Measurements from ENCODE around the gene ARHGAP23. TPM values are rescaled to one million over a fixed set of nuclear protein-coding genes. Genes with fewer than 3 reads are reported as not detected.

ARHGAP23 gene
- total RNA-seq, 4 donors from 2014 or later: 2.6 to 119 (median 15.2) TPM

DNA sequence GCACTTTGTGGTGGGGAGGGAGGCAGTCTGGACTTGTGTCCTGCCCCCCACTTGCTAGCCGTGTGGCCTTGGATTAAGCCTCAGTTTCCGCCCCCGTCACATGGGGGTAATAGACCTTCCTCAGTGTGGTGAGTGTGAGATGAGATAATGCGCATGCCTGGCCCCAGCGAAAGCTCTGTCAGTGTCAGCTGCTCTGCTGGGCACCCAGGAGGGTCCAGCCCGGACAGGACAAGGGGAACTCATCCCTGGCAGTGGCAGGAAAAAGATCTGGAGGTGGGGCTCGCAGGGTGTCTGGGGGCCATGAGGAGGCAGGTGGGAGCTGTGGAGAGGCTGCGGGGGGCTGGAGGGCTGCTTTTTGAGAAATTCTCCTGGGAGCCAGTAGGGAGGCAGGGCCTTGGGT lies 114.0 kb downstream of the ARHGAP23 start:
- Histone ChIP-seq H3K4me3 (no peak overlapping the region), H3K27ac (no peak overlapping the region), H3K4me1 (no peaks in the 10 kb centered on the region), H3K36me3 (no peaks in the 10 kb centered on the region), H3K9me3 (no peaks in the 10 kb centered on the region), H3K27me3 (no peaks in the 10 kb centered on the region)
- no peak for DNase-seq
- no peak for TF ChIP-seq POLR2A (IDR thresholded peaks at IDR 0.05)
- TF ChIP-seq, protein P1, sequence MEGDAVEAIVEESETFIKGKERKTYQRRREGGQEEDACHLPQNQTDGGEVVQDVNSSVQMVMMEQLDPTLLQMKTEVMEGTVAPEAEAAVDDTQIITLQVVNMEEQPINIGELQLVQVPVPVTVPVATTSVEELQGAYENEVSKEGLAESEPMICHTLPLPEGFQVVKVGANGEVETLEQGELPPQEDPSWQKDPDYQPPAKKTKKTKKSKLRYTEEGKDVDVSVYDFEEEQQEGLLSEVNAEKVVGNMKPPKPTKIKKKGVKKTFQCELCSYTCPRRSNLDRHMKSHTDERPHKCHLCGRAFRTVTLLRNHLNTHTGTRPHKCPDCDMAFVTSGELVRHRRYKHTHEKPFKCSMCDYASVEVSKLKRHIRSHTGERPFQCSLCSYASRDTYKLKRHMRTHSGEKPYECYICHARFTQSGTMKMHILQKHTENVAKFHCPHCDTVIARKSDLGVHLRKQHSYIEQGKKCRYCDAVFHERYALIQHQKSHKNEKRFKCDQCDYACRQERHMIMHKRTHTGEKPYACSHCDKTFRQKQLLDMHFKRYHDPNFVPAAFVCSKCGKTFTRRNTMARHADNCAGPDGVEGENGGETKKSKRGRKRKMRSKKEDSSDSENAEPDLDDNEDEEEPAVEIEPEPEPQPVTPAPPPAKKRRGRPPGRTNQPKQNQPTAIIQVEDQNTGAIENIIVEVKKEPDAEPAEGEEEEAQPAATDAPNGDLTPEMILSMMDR (IDR thresholded peaks at IDR 0.05): no peak
- intact Hi-C loops (cut with DNase I; ENCODE audit: low total_unique reads): no loop called here

DNA sequence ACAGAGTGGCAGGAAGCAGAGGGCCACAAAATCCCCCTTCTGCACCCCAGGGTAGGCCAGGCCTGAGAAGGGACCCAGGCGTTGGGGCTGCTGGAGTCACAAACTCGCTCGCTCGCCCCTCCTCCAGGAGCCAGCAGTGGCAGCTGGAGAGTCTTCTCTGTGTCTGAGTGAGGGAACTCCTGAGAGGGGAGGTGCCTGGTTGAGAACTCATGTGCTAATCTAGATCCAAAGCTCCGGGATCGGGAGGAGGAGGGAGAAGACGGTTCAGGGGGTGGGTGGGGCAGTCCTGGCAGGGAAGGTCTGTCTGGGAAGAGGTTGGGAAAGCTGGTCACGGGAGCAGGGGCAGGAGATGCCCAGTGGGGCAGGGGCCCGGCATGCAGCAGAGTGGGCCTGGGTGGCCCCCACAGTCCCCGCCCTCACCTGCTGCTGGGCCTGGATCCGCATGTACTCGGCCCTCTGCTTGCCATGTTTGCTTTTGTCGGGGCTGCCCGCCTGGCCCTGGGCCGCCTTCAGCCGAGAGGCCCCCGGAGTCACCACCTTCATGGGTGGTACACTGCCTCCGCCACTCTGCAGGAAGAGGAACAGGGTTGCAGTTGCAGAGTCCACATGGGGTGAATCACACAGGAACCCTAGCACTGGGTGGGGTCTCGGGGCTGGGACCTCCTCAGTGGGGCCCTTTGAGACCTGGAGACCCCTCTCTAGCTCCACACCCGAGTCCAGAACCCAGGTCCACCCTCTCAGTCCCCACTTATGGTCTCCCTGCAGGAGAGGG lies 115.3 kb downstream of the ARHGAP23 start:
- Histone ChIP-seq H3K9me3 (no peaks in the 10 kb centered on the region), H3K27ac (no peak overlapping the region), H3K27me3 (no peaks in the 10 kb centered on the region), H3K4me1 (no peaks in the 10 kb centered on the region), H3K36me3 (no peaks in the 10 kb centered on the region), H3K4me3 (no peak overlapping the region)
- intact Hi-C loops (cut with DNase I; ENCODE audit: low total_unique reads): no loop called here
- DNase-seq: no peak
- TF ChIP-seq, protein P1 (IDR thresholded peaks at IDR 0.05): no peak
- no peak for TF ChIP-seq POLR2A (IDR thresholded peaks at IDR 0.05)

DNA sequence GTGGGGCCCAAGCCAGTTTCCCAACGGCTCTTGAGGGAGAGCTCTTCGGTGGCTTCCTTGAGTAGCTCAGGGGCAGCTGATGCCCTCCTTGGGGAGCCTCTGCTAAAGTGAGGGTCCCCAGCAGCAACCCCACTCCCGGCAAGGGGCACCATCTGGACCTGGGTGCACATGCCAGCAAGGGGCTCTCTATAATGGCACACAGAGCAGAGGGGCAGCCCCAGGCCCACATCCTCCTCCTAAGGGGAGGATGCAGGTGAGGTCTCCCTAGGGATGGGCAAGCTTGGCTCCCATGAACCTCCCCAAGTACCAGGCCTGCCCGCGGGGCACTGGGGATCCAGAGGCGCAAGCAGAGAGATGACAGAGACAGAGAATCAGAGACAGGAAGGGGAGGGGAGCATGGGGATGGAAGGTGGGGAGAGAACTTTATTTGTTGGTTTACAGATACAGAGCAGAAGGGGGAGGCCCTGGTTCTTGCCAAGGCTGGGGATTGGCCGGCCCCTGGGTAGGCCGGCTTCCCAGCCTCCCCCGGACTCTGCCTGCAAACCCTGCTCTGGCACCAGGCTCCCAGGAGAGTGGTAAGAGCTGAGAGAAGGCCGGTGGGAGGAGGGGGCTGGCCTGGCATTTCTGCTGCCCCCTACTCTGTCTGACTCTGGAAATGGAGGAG lies 116.0 kb downstream of the ARHGAP23 start:
- no peaks in the 10 kb centered on the region for H3K4me1 ChIP-seq
- DNase-seq: no peak
- no peak for TF ChIP-seq POLR2A (IDR thresholded peaks at IDR 0.05)
- H3K9me3 ChIP-seq: no peaks in the 10 kb centered on the region
- intact Hi-C loops (cut with DNase I; ENCODE audit: low total_unique reads): no loop called here
- no peak overlapping the region for H3K27ac ChIP-seq
- no peaks in the 10 kb centered on the region for H3K36me3 ChIP-seq
- no peaks in the 10 kb centered on the region for H3K27me3 ChIP-seq
- H3K4me3 ChIP-seq: no peak overlapping the region

DNA sequence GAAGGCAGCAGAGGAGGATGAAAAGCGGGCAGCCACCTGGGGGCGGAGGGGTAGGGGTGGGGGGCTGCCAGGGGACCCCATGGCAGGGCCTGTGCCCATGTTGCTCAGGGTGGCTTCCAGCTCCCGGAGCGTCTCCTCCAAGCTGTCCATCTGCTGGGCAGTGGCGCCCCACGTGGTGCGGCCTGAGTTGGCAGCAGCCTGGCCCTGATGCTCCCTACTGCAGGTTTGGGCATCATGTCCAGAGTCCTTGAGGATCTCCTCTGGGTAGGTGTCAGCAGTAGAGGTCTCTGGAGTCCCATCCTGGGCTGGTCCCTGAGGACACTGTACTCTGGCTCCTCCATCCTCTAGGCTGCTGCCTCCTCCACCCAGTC lies 116.6 kb downstream of the ARHGAP23 start:
- Histone ChIP-seq H3K27me3 (no peaks in the 10 kb centered on the region), H3K27ac (no peak overlapping the region)
- intact Hi-C loops (cut with DNase I; ENCODE audit: low total_unique reads): no loop called here

DNA sequence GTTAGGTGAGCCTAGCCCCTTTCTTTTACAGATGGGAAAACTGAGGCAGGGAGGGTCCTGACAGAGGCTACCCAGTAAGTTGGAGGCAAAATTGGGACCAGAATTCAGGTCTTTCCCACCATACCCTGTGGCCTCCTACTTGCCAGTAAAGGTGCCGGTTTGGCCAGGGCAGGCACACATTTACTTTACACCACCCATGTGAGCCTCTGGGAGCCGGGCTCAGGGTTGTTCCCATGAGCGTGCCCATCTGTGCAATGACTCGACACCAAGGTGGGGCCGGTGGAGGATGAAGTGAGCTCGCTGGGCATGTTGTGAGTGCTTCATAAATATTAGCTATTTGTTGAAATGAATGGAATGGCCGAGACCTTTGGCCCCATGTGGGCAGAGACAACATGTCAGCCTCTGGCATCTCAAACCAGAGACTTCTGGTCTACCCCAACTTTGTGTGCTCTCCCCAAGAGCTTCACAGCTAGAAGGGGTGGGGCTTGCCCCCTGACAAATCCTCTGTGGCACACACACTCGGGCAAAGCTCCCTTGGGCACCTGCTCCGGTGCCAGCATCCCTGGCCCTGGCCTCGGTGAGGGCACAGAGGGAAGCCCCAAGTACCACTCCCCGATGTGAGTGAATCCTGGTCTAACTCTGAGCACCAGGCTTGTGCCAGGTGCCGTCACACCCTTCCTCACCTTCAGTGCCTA lies 117.4 kb downstream of the ARHGAP23 start:
- Histone ChIP-seq H3K9me3 (no peaks in the 10 kb centered on the region), H3K27ac (no peak overlapping the region), H3K4me3 (no peak overlapping the region), H3K27me3 (no peaks in the 10 kb centered on the region), H3K4me1 (no peaks in the 10 kb centered on the region), H3K36me3 (no peaks in the 10 kb centered on the region)
- DNase-seq: no peak
- intact Hi-C loops (cut with DNase I; ENCODE audit: low total_unique reads): no loop called here
- TF ChIP-seq, protein P1 (IDR thresholded peaks at IDR 0.05): no peak
- TF ChIP-seq POLR2A (IDR thresholded peaks at IDR 0.05): no peak

More for the DNA sequence above, 116.6 kb downstream of the ARHGAP23 start:
- Histone ChIP-seq H3K36me3 (no peaks in the 10 kb centered on the region), H3K9me3 (no peaks in the 10 kb centered on the region), H3K4me1 (no peaks in the 10 kb centered on the region), H3K4me3 (no peak overlapping the region)
- no peak for DNase-seq
- TF ChIP-seq, protein P1 (IDR thresholded peaks at IDR 0.05): no peak
- no peak for TF ChIP-seq POLR2A (IDR thresholded peaks at IDR 0.05)
